OCI-LY7 (cell line): ENCODE measurements around the gene DNAH8. TPM values are rescaled to one million over a fixed set of nuclear protein-coding genes. Genes with fewer than 3 reads are reported as not detected.

ENCODE experiments used
- BruUV-seq: library from RNA; stranded (reverse); fragments of 400-500 nt; replicated peaks from 2 replicates; lab custom pipeline; 2021; lab: Mats Ljungman, UMichigan
- CTCF ChIA-PET: fragments of 300-600 bp; sonication (Branson Sonifier 250); formaldehyde crosslinking; loops from one replicate; lab custom pipeline; 2022; ENCODE audit warnings: antibody characterized with exemption; ENCODE audit not compliant: unreplicated experiment; lab: Charles Lee
- POLR2A ChIA-PET: fragments of 300-600 bp; sonication (Branson Sonifier 250); formaldehyde crosslinking; loops from one replicate; lab custom pipeline; 2022; ENCODE audit warnings: antibody characterized with exemption; lab: Charles Lee
- DNase-seq: peaks from one replicate; pipeline ENCODE4 v3.0.0-alpha.2; 2015; ENCODE audit warnings: low spot score
- H2AFZ ChIP-seq: fragments of 200-600 bp; sonication (generic), shearing (Covaris generic); 2 replicates; pipeline ENCODE4 v1.6.1; 2014; ENCODE audit warnings: mild to moderate bottlenecking, antibody characterized with exemption, low read length, moderate library complexity
- H3K27ac ChIP-seq: fragments of 200-600 bp; sonication (generic); 2 replicates; pipeline ENCODE4 v1.5.1; 2014; ENCODE audit warnings: mixed run types, low read depth, mild to moderate bottlenecking, moderate library complexity, low read length, inconsistent platforms; ENCODE audit not compliant: poor library complexity, severe bottlenecking
- H3K36me3 ChIP-seq: fragments of 200-600 bp; sonication (generic); 2 replicates; pipeline ENCODE4 v1.6.1; 2014; ENCODE audit warnings: mild to moderate bottlenecking, antibody characterized with exemption, low read length, moderate library complexity, mixed read lengths; ENCODE audit not compliant: insufficient read depth
- H3K4me1 ChIP-seq: fragments of 200-600 bp; sonication (generic); 2 replicates; pipeline ENCODE4 v1.5.1; 2014; ENCODE audit warnings: mild to moderate bottlenecking, low read length; ENCODE audit not compliant: insufficient read depth, poor library complexity, severe bottlenecking
- H3K4me2 ChIP-seq: fragments of 200-600 bp; sonication (generic); 2 replicates; pipeline ENCODE4 v1.6.1; 2014; ENCODE audit warnings: mild to moderate bottlenecking, low read length
- H3K4me3 ChIP-seq: fragments of 200-600 bp; sonication (generic); 2 replicates; pipeline ENCODE4 v1.5.1; 2014; ENCODE audit warnings: mild to moderate bottlenecking, low read depth, low read length; ENCODE audit not compliant: poor library complexity, severe bottlenecking
- H3K79me2 ChIP-seq: fragments of 200-600 bp; sonication (generic); 2 replicates; pipeline ENCODE4 v1.6.1; 2016; ENCODE audit warnings: low read depth, mild to moderate bottlenecking, low read length, moderate library complexity, mixed read lengths; ENCODE audit not compliant: insufficient read depth
- H3K9me2 ChIP-seq: fragments of 200-600 bp; sonication (generic); 2 replicates; pipeline ENCODE4 v1.6.1; 2016; ENCODE audit warnings: mild to moderate bottlenecking, low read length, mixed read lengths; ENCODE audit not compliant: insufficient read depth
- H3K9me3 ChIP-seq: fragments of 200-600 bp; sonication (generic); 2 replicates; pipeline ENCODE4 v1.6.1; 2014; ENCODE audit warnings: mild to moderate bottlenecking, mixed run types, low read length, mixed read lengths
- H4K20me1 ChIP-seq: fragments of 200-600 bp; sonication (generic); 2 replicates; pipeline ENCODE4 v1.6.1; 2014; ENCODE audit warnings: mild to moderate bottlenecking, antibody characterized with exemption, low read length, moderate library complexity, mixed read lengths; ENCODE audit not compliant: insufficient read depth
- CTCF ChIP-seq: fragments of 200-600 bp; sonication (generic); conservative IDR thresholded peaks from 2 replicates; pipeline ENCODE4 v1.5.1; 2014; ENCODE audit warnings: mild to moderate bottlenecking, antibody characterized with exemption, low read length, moderate library complexity, mixed read lengths
- EZH2phosphoT487 ChIP-seq: fragments of 200-600 bp; sonication (generic); IDR thresholded peaks from 2 replicates; pipeline ENCODE4 v1.6.1; 2018; ENCODE audit warnings: low read depth, borderline replicate concordance, mild to moderate bottlenecking, mixed run types, antibody characterized with exemption, low read length, moderate library complexity, mixed read lengths
- intact Hi-C: fragments of 100-400 bp; cut with micrococcal nuclease; formaldehyde crosslinking; loops from one replicate; pipeline ENCODE4 v1.10.0; 2022; ENCODE audit not compliant: unreplicated experiment
- total RNA-seq, 2 experiments: library from RNA; depleted of rRNA in 1 of 2; stranded (reverse); fragments of >200 nt in 1 of 2; shearing (Covaris generic) in 1 of 2; gene quantifications; 2 replicates each; pipeline ENCODE4 v1.2.3, GENCODE V29; 2014 to 2022

DNAH8 gene
- total RNA-seq, 2 experiments from 2014 or later = not detected

GRCh38 chr6:38688579-38689087, 26.5 kb upstream of the DNAH8 start:
- Histone ChIP-seq H3K4me2 (no peak overlapping the region), H4K20me1 (peaks cover 19% of the 10 kb centered on the region), H3K36me3 (peaks cover 46% of the 10 kb centered on the region), H3K4me1 (peaks cover 9% of the 10 kb centered on the region), H3K9me3 (0 out of 2 replicates have a peak, but pooled peaks cover 4% of the 10 kb centered on the region), H3K9me2 (no peaks in the 10 kb centered on the region), H2AFZ (no peak overlapping the region), H3K4me3 (no peak overlapping the region), H3K79me2 (peaks cover 49% of the 10 kb centered on the region; the same call in 1 of the 2 replicates), H3K27ac (no peak overlapping the region)
- ChIA-PET CTCF (no interaction called here), POLR2A (no interaction called here)
- intact Hi-C loops = no loop called here
- TF ChIP-seq EZH2phosphoT487 (no peak), CTCF (no peak)
- no TSS peak for BruUV-seq
- DNase-seq = peak; percentile 50

- H4K20me1 ChIP-seq = peaks cover 8% of the 10 kb centered on the region; the same call in 1 of the 2 replicates
- POLR2A ChIA-PET = no interaction called here
- H2AFZ ChIP-seq = no peak overlapping the region
- TF ChIP-seq CTCF (no peak), EZH2phosphoT487 (no peak)
- no peak for DNase-seq
- H3K4me3 ChIP-seq = no peak overlapping the region
- peaks cover 22% of the 10 kb centered on the region for H3K9me3 ChIP-seq
- intact Hi-C loops = no loop called here
- peaks cover 68% of the 10 kb centered on the region for H3K79me2 ChIP-seq
- CTCF ChIA-PET = no interaction called here
- no peak overlapping the region for H3K4me2 ChIP-seq
- no peaks in the 10 kb centered on the region for H3K9me2 ChIP-seq
- no peak overlapping the region for H3K27ac ChIP-seq
- no peaks in the 10 kb centered on the region for H3K4me1 ChIP-seq
- BruUV-seq = no TSS peak
- H3K36me3 ChIP-seq = peaks cover 64% of the 10 kb centered on the region
These were observed 19.7 kb upstream of the DNAH8 start for GRCh38 chr6:38695227-38695900.

GRCh38 chr6:38695933-38696332, 19.2 kb upstream of the DNAH8 start:
- H3K9me2 ChIP-seq = no peaks in the 10 kb centered on the region
- peaks cover 68% of the 10 kb centered on the region for H3K79me2 ChIP-seq
- no peaks in the 10 kb centered on the region for H3K4me1 ChIP-seq
- no peak overlapping the region for H3K4me3 ChIP-seq
- no peak overlapping the region for H3K27ac ChIP-seq
- BruUV-seq = no TSS peak
- H3K4me2 ChIP-seq = no peak overlapping the region
- peaks cover 70% of the 10 kb centered on the region for H3K36me3 ChIP-seq
- intact Hi-C loops = no loop called here
- POLR2A ChIA-PET = no interaction called here
- CTCF ChIA-PET = no interaction called here
- TF ChIP-seq CTCF = no peak
- TF ChIP-seq EZH2phosphoT487 = no peak
- H4K20me1 ChIP-seq = peaks cover 8% of the 10 kb centered on the region; the same call in 1 of the 2 replicates
- H2AFZ ChIP-seq = no peak overlapping the region
- DNase-seq = no peak
- peaks cover 27% of the 10 kb centered on the region for H3K9me3 ChIP-seq
